NCI-H446 treated with DMSO at 0.1 percent for 48 hours (cell line): ENCODE results near the gene ARHGAP24.
"Not testable (repeated sequence)": the region's sequence is repeated elsewhere in the genome, so short reads cannot be mapped to it uniquely, and the experiment has no call there.

Experiments
- DNase-seq: peaks from one replicate; lab custom pipeline; 2025; lab: John Stamatoyannopoulos, UW

Gene ARHGAP24

DNA sequence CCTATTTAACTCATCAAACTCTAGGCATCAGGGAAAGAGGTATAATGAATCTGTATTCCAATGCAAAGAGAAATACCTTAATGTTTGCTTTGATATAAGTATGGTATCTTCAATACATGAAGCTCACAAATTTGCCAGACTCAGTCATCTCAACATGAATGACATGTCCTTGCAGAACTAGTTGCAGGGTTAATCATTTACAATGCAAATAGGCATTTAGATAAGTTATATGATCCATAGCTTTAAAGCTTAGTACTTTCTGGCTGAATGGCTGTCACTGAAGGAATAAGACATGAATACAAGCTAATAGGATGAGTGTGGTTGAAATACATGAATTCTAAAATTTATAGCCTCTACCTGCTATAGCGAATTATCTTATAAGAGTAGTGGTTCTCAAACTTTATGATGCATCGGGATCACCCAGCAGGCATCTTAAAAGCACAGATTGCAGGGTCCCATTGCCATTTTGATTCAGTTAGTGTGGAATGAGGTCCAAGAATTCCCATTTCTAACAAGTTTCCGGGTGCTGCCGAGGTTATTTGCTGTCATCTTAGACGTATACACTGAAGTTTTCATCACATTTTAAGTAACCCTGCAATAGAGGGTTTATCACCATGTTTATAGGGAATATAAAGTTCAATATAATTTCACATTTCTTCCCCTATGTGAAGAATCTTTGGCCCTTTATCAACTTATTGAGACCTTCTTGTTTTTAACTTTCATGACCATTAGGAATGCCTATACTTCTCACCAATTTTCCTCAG, 439.2 kb downstream of the ARHGAP24 start:
- no peak for DNase-seq

DNA sequence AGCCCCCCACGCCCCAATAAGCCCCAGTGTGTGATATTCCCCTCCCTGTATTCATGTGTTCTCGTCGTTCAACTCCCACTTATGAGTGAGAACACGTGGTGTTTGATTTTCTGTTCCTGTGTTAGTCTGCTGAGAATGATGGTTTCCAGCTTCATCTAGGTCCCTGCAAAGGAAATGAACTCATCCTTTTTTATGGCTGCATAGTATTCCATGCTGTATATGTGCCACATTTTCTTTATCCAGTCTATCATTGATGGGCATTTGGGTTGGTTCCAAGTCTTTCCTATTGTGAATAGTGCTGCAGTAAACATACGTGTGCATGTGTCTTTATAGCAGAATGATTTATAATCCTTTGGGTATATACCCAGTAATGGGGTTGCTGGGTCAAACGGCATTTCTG, 440.6 kb downstream of the ARHGAP24 start:
- DNase-seq = not testable (repeated sequence)

DNA sequence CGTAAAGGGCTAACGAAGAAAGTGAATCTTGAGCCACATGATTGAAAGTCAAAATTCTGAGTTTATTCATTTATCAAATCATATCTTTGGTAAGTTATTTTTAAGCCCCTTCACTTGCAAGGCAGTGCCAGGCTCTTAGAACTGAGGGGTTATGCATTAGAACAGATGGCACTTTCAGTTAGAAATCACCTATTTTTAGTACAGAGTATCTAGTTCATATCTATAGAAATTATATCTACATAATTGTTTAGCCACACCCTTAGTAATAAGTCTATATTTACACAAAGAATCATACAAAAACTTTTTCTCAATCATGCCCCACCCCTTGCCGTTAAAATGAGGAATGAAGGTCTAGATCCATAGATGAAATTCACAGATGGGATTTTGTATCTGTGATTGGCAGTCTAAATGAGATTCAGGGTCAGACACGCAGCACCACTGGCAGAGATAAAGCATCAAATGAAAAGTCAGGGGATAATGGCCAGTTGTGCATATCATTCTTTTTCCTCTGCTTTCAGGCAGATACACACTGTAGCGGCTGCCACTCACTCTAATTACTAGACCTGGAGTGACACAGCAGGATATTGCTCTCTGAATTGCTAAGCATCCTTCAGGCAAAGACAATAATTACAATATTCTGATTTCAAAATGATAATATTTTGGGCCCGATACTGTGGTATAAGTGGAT, 444.4 kb downstream of the ARHGAP24 start:
- DNase-seq = no peak

DNA sequence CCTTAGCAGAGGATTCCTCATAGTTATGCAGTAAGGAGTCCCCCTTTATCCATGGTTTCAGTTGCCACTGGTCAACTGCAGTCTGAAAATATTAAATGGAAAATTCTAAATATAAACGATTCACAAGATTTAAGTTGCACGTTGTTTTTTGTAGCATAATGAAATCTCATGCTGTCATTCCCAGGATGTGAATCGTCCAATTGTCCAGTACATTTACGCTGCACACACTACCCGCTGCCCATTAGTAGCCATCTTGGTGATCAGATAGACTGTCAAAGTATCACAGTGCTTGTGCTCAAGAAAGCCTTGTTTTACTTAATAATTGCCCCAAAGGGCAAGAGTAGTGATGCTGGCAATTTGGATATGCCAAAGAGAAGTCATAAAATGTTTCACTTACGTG, 450.1 kb downstream of the ARHGAP24 start:
- no peak for DNase-seq

DNA sequence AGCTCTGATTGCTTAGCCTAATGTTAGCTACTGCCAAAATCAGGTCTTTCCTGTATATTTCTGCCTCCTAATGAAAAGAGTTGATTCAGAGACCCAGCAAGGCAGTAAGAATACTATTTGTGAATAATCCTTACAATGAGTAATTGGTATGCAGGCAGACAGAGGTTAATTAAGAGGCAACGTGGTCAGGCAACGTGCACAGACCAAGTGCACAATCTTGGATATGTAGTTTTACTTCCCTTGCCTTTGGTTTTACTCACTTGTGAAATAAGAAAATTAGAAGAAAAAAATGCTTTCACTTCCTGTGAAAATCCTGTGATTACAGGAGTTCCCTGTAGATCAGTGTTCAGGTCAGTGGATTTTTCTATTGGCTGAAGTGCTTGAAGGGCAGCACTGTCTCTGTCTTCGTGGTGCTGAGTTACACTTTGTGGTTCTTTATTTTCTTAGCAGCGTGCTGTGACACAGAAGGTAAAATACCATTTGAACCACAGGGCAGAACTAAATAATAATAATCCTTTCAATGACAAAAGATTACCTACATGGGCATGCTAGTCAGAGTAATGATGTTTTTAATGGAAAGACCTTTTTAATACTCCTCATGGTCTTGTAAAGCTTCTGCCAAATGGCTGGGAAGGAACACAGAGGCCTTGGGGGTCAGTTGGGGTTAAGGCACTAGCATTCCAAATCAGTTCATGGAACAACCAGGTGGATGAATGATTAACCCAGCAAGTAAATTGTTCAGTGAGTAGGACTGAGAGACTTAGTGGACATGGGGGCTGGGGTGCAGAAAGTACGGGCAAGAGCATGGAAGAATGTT, 454.0 kb downstream of the ARHGAP24 start:
- no peak for DNase-seq

DNA sequence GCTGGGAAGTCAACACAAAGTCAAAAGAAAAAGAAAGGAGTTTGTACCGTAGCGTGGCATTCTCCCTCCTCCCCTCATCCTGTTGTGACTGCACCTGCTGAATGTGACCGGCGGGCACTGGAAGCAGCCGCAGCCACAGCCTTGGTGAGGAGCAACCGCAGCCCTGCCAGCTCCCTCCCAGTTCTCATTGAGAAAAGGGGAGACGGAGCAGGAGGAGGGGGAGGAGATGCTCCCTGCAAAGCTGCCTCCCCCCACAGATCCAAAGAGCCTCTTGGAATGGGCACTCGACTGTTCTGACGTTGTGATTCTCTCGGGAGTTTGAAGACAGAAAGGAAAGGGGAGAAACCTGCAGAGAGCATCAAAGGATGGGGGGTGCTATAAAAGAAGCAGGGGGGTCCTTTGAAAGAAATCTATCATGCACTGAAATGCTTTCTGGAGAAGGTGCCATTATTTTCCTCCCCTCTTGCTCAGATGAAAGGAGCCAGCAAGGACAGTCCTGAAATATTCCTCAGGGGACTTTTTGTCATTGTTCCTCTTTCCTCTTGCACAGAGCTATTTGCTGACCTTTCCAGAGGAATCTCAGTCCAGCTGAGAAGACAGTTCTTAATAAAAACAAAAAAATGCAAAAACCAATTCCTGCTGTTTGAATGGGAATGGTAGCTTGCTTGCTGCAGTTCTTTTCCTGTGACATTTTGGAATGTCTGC, 455.2 kb downstream of the ARHGAP24 start:
- no peak for DNase-seq

DNA sequence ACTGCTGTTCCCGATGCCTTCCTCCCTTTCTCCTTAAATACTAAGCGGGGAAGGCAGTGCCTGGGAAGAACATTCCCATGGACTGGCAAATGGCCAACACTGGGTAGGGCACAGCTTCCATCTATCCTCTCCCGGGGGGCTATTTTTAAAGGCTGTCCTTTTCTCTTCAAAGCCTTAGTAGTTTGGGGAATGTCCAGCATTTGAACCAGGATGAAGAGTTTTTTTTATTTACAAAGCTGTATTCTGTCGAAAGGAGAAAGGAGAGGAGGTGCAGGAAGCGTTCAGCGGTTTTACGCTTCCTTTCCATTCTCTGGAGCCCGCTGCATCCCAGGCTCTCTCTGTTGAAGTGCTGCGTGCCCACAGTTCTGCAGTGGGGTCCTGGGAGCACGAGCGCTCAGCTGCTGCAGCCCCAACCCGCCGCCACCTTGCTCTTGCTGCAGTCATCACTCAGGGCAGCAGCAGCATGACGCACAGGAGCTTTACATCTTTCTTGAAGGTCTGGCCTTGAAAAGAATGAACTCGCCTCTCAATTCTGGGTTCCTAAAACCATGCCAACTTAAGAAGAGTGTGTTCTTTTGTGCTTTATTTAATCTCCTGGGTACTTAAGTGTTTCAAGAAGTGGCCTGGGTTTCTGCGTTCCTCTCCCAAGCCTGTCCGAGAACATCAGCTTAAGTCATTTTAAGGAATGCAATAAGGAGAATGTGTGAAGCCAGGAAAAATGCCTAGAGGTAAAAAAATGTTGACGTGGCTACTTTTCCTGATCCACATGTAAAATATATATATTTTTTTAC, 457.7 kb downstream of the ARHGAP24 start:
- DNase-seq = no peak

DNA sequence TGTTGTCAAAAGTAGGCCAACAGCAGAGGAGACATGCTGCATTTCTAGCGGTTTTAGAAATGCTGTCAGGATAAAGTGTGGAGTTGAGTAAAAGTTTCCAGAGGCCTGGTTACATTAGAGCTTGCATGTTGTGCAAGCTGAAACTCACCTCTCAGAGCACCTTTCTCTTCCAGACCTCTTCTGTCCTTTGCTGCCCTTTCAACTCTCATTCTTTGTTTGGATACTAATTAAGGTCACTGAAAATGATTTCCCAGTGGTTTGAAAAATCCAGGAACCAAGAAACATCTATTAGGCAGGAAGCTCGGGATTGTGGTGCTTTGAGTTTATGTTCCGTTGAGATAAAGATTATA, 458.3 kb downstream of the ARHGAP24 start:
- no peak for DNase-seq

DNA sequence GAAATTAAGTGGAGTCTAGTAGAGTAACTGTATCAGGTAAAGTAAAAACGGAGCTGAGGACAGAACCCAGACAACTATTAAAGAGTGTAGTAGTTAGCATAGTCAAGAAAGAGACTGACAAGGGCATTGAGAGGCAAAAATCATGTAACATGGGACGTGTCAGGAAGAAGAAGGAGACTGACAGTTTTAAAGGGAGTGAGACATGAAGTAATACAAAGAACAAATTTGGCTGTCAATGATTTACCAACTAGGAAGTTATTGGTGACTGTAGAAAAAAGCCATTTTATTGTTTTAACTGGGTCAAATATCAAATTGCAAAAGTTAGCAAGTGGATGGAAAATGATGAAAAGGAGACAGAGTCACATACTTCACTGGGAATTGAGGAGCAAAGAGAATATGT, 462.6 kb downstream of the ARHGAP24 start:
- no peak for DNase-seq

DNA sequence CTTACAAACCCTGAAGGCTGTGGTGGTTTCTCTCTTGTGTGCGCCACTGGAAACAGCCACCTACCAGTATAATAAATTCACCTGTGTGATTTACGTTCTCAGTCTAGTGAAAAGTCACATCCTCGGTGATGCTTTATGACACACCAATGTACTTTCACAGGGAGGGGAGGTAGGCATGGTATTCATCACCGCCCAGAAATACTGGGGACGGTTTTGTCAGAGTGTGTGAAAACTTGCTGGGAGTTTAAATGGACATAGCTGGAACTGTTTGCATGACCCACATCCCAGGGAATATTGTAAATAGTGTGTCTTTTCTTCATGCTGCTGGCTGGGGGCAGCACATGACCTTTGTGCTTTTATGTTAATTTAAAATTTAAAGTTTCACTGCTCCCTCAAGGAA, 463.1 kb downstream of the ARHGAP24 start:
- no peak for DNase-seq

DNA sequence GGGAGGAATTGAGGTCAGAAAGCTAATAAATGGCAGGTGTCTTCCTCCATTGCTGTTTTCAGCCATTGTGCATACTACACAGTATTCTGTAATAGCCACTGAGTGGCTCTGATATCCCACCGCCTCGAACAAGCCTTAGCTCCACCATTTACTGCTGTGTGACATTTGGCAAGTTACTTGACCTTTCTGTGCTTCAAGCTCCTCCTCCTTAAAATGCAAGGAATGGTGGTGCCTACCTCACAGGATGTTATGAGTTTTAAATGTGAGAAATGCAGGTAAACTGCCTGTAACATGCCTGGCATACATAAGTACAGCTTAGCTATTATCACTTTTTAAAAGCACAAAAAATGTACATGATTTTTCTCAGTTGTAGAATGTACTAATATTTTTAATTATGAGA, 464.0 kb downstream of the ARHGAP24 start:
- DNase-seq = no peak

DNA sequence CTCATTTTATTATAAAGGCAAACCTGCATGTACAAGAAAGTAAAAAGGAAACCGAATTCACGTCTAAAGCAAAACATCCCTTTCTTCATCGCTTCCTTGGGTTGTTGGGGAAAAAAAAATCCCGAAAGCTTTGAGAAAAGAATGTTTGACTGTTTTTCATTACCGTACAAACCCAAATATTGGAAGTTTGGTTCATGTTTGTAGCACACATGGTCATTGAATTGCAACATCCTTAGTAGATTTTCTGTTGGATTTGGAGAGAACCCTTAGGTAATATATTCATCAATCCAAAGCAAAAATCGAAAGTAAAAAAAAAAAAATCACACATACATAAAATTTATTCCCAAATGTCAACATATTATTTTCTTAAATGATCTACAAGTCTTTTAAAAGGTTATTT, 464.6 kb downstream of the ARHGAP24 start:
- DNase-seq = no peak

DNA sequence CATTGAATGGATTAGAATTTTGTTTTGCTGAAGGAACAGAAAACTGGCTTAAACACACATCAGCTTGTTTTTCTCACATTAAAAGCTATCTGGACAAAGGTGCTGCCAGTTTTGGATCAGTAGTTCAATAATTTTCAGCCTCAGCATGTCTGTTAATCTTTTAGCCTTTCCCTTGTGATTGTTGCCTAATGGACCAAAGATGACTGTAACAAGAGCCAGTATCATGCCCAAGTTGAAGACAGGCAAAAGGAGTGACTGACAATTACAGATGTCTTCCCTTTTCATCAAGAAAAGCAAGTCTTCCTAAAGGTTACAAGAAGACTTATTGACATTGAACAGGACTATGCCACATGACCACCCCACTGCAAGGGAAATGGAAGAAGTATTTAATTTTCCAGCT, 465.2 kb downstream of the ARHGAP24 start:
- no peak for DNase-seq

DNA sequence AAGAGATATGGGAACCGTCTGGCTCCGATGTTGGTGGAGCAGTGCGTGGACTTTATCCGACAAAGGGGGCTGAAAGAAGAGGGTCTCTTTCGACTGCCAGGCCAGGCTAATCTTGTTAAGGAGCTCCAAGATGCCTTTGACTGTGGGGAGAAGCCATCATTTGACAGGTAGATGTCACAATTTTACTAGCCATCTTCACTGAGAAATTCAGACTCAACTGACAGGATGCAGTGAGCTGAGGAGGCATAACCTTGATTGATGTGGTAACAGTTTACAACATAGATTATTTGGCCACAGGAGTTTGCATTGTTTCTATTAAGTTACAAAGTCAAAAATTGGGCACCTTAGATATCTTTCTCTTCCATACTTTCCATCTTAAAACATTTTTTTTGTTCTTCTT, 467.2 kb downstream of the ARHGAP24 start:
- no peak for DNase-seq

DNA sequence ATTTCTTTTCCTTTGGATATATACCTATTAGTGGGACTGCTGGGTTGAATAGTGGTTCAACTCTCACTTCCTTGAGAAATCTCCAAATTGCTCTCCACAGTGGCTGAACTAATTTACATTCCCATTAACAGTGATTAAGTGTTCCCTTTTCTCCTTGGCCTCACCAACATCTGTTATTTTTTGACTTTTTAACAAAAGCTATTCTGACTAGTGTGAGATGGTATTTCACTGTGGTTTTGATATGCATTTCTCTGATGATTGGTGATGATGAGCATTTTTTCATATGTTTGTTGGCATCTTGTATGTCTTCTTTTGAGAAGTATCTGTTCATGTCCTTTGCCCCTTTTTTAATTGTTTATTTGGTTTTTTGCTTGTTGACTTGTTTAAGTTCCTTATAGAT, 471.9 kb downstream of the ARHGAP24 start:
- DNase-seq = no peak

DNA sequence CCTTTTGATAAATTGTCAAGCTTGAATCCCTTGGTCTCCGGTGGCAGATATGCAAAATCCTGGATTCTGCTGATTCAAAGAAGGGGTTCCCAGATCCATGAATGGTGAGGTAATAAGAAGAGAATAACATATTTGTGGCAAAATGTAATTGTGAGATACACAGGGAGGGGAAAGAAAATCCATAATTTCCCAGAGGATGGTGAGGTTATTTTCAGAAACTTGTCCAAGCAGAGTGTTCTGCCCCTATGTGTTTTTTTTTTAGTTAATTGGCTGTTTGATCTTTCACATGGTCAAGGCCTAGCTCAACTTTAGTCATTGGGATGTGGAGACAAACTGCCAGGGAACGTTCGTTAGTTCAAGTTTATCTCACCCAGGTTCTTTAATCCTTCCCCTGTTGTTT, 476.1 kb downstream of the ARHGAP24 start:
- DNase-seq = no peak

DNA sequence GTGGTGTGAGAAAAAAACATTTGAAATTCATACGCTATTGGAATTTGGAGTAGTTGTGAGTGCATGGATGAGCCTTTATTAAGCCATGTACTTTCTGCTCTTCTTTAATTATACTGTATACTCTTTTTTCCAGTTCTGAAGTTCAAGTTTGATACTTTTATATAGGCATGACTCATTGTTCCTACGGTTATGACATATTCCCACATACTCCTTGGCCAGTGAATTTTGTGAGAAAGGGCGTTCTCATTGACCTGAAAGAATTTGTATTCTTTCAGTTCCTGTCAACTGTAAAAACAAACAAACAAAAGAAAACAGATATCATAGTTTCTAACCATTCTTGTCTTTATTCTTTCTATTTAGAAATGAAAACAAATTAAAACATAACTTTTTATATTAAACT, 477.6 kb downstream of the ARHGAP24 start:
- no peak for DNase-seq

DNA sequence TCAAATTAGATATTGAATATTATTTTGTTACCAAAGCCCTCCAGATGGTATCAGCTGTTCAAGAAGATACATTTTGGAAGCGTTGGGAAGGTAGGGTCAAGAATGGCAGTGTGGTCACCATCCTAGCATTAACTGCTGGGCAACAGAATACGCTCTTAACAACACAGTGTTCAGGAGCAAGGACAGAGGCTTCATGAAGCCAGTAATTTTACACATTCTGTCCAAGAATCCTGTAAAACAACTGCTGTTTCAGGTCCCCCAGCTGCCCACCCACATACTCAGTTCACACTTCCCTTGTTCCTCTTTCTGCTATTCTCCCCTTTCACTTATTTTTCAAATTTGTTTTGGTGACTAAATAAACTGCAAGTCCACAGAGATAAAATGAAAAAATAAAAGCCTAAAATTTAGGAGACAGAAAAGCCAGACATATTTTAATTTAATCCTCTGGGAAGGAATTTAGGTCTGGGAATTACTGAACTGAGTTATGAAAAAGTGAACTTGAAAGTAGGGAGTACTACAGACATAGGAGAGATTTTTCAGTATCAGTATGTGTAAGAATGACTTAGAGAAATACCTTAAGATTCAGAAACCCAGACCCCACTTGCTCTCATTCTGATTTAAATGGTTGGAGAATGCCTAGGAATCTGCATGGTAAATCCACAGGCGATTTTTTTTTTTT, 478.2 kb downstream of the ARHGAP24 start:
- DNase-seq = no peak

DNA sequence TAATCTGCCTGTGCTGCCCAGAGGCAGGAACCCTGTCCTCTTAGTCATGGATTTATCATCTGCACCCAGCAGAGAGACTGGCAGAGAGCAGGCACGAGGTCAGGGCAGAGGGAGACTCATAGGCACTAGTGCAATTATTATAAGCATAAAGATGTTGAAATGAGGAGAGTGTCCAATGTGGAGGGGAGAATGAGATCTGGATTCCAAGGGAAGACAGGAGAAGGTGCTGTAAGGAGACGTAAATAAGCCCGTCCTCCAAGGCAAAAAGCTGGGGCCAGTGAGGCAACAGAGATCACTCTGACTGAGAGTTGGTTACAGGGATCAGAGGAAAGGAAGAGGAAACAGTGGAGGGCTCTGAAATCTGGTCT, 478.7 kb downstream of the ARHGAP24 start:
- DNase-seq = no peak

DNA sequence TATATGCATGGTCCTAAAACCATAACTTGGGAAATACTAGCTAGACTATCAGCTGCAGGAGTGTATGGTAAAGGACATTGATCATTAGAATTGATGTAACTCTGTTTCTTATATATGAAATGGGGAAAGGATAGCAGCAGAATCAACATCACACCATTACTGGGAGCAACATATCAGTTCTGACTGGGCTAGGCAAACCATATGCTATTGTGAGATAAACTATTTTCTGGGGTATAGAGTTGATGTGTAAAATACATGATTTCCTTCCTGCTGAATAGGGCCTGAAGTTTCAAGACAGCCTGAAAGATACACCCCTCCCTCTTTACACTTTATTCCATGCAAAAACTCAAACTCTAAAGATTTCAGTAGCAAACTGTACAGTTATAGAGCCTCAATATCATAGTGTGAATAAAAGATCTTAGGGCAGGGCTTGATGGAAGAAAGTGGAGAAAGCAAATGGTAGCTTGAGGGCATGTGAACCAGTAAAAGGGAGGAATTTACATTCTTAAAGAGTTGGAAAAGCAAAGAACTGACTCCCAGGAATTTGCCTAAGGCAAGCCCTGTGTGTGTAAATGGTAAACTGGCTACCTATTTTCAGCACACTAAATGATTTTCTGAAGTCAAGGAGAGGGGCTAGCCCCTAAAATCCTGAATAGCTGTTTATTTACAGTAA, 480.8 kb downstream of the ARHGAP24 start:
- DNase-seq = no peak
